GM19238 (cell line): ENCODE results near the gene ZBTB17.

Experiments used
- DNase-seq: peaks from one replicate; pipeline ENCODE4 v3.0.0; 2011; ENCODE audit warnings: low spot score; ENCODE audit not compliant: insufficient read length

The ZBTB17 gene

DNA sequence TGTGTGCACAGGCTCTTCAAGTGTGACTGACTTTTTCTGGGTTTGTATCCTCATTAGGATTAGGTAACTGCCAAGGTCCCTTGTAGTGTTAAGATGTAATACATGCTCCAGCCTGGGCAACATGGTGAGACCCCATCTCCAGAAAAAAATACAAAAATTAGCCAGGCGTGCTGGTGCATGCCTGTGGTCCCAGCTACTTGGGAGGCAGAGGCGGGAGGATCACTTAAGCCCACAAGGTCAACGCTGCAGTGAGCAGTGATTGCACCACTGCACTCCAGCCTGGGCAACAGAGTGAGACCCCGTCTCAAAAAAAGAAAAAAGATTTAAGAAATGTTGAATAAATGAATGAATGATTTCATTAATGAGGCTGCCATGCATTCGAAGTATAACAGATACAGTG, 15.1 kb downstream of the ZBTB17 start:
- DNase-seq = no peak

DNA sequence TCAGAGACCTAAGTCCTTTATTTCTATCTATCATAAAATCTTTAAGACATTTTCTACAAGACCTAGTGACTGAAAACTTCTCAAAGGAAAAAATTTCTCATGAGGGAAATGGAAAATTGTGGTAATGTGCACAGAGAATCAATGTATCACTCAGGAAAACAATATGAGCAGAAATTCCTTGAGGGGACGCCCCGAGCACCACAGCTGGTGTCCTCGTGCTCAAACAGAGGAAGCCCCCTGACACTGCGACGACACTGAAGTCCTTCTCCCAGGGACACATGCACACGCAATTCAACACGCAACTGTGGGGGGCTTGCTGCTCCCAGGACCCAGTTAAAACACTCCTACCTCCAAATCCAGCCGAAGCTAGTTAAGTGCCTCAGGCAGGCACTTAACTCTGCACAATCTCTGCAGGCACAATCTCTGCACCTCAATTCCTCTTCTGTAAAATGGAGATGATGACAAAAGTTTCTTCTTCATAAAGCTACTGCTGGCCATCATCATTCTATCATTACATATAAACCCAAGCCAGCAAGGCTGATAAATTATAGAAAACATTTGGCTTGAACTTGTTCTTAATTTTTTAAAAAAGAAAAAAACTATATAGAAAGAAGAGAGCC, 16.0 kb downstream of the ZBTB17 start:
- DNase-seq = no peak

DNA sequence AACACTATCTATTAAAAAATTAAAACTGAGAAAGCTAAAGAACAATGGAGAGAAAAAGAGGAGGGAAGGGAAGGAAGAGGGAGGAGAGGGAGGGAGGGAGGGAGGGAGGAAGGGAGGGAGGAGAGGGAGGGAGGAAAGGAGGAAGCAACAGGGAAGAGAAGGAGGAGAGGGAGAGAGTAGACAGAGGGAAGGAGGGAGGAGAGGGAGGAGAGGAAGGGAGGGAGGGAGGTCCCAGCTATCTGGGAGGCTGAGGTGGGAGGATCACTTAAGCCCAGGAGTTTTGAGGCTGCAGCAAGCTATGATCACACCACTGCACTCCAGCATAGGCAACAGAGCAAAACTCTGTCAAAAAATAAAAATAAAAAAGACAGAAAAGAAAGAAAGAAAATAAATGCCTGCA, 16.5 kb downstream of the ZBTB17 start:
- DNase-seq = no peak

DNA sequence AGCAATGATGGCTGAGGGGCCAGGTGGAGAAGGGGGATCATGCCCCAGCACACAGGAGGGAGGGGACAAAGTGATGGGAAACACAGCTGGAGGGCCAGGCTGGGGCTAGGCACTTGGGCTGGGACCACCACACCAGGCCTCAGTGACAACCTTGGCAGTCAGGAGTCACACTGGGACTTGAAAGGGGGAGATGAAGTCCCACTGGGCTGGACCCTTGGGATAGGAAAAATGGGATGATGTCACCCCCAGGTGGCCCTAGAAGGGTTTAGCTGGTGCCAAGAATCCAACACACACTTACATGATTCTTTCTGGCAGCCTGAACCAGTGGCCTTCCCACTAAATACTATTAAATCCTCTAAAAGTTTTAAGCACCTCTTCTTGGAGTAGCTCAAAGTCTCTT, 17.1 kb downstream of the ZBTB17 start:
- DNase-seq = no peak

DNA sequence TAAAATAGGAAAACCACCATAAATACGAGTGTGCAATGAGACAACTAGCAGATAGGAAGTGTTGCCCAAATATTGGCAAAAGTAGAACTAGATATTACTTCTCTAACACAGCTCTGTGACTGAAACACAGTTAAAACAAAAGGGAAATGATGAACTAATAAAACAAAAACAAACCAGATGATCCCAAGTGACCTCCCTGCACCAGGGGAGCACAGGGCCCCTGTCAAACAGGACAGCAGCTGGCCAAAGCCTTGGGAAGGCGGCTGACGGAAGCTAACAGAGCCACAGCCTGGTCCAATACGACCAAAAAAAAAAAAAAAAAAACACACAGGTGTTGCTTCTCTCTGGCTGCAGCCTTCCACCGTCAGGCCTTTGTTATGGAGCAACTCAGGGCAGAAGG, 17.8 kb downstream of the ZBTB17 start:
- no peak for DNase-seq

DNA sequence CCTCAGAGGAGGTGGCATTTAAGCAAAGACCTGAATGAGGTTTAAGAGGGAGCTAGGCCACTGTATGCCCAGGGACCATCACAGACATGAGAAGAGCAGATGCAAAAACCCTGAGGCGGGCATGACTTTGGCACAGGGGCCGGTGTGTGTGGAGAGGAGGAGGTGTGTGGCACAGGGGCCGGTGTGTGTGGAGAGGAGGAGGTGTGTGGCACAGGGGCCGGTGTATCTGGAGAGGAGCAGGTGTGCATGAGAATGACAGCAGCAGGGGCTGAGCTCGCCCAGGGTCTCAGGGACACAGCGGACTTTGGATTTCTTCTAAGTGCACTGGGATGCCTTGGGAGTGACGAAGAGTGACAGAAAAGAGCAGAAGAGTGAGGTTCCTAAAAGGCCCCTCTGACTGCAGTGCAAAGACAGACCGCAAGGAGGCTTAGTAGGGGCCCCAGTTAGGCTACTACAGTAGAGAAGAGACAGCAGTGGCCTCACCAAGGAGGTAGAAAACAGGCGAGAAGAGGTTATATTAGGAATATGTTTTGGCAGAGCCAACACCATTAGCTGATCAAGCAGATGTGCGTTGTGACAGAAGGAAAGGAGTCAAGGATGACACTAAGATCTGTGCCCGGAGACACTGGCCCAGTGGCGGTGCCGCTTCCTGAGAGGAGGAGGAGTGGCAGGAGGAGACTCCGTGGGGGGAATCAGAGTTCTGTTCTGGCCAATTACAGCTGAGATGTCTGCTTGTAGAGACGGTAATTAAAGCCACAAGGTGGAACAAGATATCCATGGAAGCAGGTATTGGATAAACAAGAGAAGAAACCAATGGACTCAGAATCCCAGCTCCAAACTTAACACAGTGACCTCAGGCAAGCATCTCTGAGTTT, 18.4 kb downstream of the ZBTB17 start:
- DNase-seq = no peak

DNA sequence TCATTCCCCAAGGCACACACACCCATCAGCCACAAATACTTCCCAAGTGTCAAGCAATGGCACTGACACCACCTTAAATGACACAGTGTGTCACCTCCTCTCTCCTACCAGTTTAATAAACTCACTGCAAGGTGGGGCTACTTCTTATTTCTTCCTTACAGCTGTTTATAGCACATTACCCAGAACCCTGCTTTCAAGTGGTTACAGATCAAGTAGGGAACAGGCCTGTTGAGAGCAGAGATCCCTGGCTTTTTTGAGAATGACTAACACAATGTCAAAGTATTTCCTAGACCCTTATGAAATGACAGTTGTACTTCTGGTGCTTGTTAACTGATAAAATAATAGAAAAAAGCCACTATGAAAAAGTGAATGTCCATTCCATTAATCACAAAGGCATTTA, 19.8 kb downstream of the ZBTB17 start:
- DNase-seq = no peak

DNA sequence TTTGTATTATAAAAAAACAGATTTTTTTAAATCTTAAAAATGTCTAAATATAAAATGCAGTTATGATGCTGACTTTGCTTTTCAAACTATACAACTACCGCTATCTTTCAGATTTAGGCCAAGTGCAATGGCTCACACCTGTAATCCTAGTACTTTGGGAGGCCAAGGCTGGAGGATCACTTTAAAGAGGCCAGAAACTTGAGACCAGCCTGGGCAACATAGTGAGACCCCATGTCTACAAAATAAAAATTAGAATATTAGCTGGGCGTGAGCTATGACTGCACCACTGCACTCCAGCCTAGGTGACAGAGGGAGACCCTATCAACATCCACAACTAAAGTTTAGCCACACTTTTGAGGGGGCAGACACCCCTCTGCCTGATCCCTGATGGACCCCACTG, 20.3 kb downstream of the ZBTB17 start:
- DNase-seq = no peak

DNA sequence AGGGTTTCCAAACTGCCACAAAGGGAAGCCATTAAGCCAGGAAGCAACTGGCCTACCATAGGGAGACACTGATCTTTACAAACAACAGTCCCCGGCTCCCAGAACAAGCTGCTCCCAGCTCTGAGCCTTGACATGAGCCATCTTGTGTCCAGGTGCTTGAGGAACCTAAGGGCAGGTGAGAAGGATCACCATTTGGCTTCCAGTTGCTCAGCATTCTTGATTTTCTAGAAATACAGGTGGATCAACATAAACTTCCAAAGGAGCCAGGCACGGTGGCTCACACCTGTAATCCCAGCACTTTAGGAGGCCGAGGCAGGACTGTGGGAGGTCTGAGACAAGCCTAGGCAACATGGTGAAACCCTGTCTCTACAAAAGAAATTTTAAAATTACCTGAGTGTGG, 21.6 kb downstream of the ZBTB17 start:
- no peak for DNase-seq

DNA sequence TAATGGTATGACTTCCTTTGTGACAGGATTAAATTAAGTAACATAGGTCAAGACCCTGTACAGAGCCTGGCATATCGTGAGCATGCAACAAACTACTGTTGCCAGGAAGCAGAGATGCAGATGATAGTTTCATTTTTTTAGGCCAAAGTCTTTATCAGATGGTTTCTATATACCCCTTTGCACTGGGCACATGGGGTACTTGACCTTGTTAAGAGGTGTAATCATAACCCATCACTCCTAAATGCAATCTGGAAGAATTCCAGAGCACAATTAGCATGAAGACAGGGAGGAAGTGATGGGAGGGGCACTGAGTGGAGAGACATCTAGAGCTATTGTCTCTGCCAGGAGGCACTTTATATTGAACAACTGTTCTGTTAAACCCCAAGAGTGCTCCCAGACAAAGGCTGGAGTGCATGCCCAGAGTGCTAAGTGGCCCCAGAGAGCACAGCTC, 22.1 kb downstream of the ZBTB17 start:
- DNase-seq = no peak

DNA sequence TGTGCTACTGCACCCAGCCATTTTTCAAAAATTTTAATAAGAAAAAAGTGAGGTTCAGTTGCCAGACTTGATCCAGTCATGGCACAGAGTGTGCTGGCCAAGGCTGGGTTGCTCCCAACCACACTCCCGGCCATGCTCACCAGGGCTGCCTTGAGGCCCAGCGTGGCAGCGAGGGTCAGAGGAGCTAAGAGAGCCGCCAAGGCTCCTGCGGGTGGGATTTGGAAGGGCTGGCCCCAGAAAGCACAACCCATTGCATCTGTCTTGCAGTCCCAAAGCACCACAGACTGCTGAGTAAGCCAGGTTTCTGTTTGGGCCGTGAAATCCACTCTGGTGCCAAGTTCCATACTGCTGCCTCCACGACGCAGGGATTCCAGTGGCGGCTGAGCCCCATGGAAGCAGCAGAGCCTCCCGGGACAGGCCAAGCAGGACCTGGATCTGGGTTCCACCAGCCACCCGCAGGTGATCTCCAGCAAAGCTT, 22.6 kb downstream of the ZBTB17 start:
- no peak for DNase-seq

DNA sequence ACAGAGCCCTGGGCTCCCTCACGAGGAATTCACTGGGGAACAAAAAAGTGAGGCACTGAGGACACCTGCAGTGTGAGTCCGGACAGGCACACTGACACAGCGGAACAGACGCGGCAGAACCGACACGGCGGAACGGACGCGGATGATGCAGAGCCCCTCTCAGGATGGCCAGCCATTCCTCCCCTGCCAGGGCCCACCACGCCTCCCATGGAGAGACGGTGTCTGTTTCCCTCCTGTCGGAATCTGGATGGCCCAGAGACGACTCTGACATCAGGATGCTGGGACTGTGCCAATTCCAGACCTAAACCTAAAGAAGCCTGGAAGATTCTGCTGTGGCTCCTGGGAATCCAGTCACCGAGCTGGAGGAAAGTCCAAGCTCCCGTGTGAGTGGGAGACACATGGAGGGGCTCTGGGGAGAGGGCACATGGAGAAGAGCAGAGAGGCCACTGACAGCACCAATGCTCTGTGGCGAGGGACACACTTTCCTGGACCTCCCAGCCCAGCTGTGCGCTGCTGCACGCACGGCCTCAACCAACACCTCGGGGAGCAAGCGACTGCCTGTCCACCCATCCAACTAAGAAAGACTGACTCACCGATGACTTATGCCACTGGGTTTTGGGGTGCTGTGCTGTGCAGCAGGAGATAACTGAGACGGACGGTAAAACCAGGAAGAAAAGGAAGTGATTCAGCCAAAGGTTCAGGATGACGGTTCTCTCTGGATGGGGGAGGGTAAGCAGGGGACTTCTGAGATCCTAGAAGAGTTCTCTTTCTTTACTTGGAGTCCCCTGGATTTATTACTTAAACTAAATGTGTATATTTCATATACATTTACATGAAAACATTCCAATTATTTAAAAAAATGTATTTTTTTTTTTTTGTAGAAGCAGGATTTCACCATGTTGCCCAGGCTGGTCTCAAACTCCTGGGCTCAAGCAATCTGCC, 23.3 kb downstream of the ZBTB17 start:
- no peak for DNase-seq

DNA sequence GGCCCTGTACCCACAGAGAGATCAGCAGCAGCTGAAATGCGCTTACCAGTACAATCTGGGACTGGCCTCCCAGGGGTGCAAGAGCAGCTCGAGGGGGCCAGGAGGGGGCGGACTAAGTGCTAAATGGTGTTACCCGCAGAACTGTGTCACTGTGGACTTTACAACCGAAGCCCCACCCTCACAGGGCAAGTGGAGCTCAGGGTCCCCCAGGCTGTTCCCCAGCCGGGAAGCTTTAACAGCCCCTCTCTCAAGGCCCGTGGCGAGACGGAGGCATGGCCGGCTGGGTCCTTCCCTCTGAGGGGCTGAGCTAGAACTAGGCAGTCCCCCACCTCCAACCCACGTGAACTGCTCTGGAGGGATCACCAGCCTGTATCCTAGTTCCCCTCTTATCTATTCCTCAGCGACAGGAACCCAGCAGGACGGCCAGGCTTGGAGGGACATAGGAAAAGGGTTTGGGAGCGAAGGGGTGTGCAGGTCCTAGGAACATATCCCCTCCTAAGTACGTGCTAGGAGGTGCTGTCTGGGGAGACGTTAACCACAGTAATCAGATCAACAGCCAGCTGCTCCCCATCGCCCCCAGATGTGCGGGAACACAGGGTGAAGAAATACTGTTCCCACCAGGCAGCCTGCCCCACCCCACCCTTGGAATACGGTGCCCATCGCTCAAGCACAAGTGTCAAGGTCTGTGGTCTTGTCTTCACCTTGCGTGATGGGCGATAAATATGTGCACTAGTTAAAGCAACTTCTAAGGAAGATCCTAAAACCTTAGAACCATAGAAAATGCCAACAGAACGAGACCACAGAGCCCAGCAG, 24.4 kb downstream of the ZBTB17 start:
- DNase-seq = no peak

DNA sequence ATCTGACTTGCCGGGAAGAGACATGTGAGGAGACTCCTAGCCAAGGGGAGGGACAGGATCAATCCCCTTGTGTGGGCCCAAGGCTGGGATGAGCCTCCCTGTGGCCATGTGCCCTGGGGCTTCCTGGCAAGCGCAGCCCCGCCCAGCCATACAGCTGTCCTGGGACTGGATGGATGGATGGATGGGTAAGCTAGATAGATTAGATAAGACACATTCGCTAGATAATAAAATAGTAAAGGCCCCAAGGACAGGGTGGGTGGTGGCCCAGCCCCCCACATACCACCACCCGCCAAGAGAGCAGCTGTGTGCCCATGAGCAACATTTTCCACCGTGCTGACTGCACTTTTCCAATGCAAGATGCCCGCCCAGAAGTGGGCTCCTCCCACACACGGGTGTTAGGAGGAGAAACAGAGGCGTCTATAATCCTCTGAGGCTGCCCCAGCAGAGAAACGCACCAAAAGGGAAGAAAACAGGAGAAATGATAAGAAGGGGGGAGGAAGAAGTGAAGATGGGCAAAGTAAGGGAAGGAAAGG, 25.1 kb downstream of the ZBTB17 start:
- DNase-seq = no peak

DNA sequence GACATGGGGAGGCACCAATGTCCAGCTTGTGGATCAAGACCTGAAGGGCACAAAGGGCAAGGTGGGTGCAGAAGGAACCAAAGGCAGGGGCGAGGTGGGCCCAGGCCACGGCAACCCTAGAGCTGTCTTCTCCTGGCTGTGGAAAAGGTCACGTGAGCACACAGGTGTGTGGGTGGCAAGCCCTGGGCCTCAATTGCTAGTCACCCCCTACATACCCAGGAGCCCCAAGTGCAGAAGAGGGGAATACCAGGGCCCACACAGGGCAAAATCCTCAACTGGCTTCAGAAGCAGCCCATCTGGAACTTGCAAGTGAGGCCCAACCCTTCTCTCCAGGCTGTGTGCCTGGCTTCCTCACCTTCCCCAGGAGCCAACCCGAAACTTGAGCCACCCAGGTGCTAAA, 25.6 kb downstream of the ZBTB17 start:
- DNase-seq = no peak

DNA sequence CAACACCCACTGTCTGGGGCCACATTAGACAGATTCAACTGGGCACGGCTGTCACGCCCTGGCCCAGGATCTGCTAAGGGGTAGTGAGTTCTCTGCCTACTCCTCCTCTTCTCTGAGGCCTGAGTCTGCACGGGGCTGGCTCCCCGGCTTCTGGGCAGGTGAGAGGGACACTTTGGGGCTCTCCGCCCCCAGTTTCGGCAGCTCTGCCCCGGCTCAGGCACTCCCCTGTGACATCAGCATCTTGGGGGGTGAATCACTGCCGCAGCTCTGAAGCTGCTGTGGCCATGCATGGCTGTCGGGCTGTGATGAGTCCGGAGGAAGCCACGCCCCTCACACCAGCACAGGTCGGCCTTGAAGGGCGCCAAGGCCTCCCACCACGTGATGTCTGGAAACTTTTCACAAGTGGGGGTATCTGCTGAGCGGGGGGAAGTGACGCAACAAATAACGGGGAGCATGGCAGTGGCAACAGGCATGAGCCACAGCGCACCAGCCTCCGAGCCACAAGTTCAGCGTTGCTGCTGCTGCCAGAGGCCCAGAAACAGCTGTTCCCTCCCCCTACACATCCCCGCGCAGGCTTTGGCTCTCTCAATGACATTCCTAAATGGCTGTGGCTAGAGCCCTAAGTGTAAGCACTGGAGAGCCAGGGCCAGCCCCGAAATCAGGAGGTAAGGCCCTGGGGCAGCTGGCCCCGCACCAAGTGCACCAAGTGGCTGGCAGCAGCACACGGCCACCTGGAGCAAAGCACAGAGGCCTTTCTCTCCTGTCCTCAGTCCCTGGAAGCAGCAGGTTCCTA, 26.3 kb downstream of the ZBTB17 start:
- peak; percentile 63 for DNase-seq

DNA sequence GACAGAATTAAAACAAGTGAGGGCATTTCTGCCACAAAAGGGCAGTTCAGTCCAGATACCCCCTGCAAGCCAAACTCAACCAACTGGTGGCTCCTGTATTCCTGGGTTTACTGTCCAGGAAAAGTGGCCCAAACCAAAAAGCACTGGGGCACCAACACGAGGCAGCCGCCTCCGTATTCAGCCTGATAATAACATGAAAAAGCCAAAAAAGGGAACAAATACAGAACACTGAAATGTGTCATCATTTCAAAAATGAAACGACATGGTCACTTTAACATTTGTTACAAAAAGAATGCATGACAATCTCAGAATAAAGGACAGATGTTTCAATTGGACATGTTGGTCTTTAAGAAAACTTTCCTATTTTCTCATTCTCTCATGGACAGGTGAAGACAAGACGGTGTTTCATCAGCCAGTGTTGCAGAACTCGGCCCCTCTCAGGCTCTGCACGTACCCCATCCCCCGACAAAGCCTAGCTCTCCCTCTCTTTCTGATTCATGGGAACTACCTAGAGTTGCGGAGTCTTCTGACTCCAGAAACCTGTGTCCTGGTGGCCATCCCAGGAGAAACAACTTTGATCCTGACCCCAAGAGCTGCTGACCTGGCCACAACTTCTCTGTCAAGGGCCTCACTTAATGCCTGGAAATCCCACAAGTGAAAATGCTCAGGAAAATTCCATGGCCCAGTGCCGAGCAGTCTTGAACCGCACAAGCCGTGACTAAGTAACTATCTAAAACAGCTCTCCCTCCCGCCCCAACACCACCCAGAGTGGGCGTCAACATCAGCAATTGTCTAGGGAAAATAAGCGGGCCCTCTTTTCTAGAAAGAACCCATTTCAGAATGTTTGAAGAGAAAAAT, 27.1 kb downstream of the ZBTB17 start:
- DNase-seq = no peak

DNA sequence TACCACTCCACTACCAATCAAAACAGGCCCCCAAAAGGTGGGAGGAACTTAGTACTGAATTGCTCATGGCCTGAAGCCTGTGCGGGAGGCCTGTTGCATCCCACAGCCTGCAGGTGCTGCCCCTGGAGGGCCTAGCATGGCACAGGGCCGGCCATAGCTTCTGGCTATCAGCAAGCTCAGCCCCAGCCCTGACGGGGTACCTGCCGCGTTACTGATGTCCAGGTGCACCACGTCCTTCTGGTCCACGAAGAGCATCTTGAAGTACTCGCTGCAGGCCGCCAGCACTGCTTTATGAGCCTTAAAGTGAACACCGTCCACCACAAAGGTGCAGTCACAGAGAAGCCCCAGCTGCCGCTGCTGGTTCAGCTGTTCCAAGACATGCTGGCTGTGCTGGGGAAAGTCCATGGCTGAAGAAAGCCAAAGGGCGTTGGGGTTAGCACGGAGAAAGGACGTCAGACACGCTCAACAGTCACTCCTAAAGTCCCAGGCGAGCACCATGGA, 27.8 kb downstream of the ZBTB17 start:
- no peak for DNase-seq
